Measurements from ENCODE around the gene JAK1. TPM values are rescaled to one million over a fixed set of nuclear protein-coding genes. Genes with fewer than 3 reads are reported as not detected.

The JAK1 gene
- total RNA-seq, 1 experiment from 2014 or later = 130 TPM

DNA sequence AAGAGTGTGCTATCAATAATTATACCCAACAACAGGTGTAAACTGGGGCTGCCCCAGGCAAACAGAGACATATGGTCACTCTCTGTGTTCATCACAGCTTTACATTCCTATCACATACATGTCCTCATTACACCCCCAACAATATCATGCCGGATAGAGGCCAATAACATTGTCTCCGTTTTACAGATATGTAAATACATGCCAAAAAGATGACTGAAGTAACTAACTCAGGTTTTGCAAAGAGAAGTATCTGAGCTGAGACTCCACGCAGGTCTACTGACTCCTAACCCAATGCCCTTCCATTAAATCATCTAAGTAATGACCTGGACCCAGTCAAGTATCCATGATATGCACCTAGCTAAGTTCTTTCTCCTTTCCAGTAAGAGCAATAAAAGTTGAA, 55.0 kb downstream of the JAK1 start:
- TF ChIP-seq, protein P1, sequence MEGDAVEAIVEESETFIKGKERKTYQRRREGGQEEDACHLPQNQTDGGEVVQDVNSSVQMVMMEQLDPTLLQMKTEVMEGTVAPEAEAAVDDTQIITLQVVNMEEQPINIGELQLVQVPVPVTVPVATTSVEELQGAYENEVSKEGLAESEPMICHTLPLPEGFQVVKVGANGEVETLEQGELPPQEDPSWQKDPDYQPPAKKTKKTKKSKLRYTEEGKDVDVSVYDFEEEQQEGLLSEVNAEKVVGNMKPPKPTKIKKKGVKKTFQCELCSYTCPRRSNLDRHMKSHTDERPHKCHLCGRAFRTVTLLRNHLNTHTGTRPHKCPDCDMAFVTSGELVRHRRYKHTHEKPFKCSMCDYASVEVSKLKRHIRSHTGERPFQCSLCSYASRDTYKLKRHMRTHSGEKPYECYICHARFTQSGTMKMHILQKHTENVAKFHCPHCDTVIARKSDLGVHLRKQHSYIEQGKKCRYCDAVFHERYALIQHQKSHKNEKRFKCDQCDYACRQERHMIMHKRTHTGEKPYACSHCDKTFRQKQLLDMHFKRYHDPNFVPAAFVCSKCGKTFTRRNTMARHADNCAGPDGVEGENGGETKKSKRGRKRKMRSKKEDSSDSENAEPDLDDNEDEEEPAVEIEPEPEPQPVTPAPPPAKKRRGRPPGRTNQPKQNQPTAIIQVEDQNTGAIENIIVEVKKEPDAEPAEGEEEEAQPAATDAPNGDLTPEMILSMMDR (IDR thresholded peaks at IDR 0.05; ENCODE audit: unreplicated experiment) = no peak
- CTCF ChIA-PET = interaction anchor here (1.6 kb wide), 1 partner anchor 12 kb away, joined by 4 read pairs; no protein-coding TSS in a partner anchor
- peaks cover 10% of the 10 kb centered on the region for H3K36me3 Mint-ChIP-seq (ENCODE audit: insufficient read depth, unreplicated experiment)
- H3K4me1 Mint-ChIP-seq (ENCODE audit: low read depth, unreplicated experiment) = peaks cover 76% of the 10 kb centered on the region
- no peak overlapping the region for H3K4me3 Mint-ChIP-seq (ENCODE audit: low read depth, unreplicated experiment)
- DNase-seq = no peak
- no TSS peak for BruUV-seq (replicated peaks)
- intact Hi-C loops (cut with micrococcal nuclease; ENCODE audit: unreplicated experiment) = no loop called here
- no peaks in the 10 kb centered on the region for H3K27me3 Mint-ChIP-seq (ENCODE audit: unreplicated experiment)
- no peaks in the 10 kb centered on the region for H3K9me3 Mint-ChIP-seq (ENCODE audit: low read depth, unreplicated experiment)
- peak overlapping the region; percentile 24 for H3K27ac Mint-ChIP-seq (ENCODE audit: unreplicated experiment)

DNA sequence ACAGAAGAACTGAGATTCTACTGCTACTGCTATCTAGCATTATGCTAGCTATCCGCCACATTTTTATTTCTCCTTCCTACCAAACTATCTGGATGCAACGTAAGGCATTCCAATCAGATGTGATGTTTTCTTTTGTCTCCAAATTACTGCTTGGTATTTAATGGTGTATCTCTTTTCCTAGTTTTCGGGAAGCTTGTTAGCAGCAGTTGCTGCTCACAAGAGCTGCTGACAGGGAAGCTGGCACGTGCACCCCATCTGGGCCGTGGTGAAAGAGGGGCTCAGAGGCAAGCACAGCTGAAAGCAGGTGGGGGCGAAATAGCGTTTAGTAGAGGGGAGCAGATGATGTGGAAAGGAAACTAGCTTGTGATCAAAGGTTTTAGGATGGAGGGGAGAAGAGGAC, 57.3 kb downstream of the JAK1 start:
- no peaks in the 10 kb centered on the region for H3K27me3 Mint-ChIP-seq (ENCODE audit: unreplicated experiment)
- H3K27ac Mint-ChIP-seq (ENCODE audit: unreplicated experiment) = no peak overlapping the region
- peaks cover 74% of the 10 kb centered on the region for H3K4me1 Mint-ChIP-seq (ENCODE audit: low read depth, unreplicated experiment)
- no TSS peak for BruUV-seq (replicated peaks)
- peaks cover 3% of the 10 kb centered on the region for H3K36me3 Mint-ChIP-seq (ENCODE audit: insufficient read depth, unreplicated experiment)
- TF ChIP-seq, protein P1 (IDR thresholded peaks at IDR 0.05; ENCODE audit: unreplicated experiment) = no peak
- no peak overlapping the region for H3K4me3 Mint-ChIP-seq (ENCODE audit: low read depth, unreplicated experiment)
- DNase-seq = no peak
- no peaks in the 10 kb centered on the region for H3K9me3 Mint-ChIP-seq (ENCODE audit: low read depth, unreplicated experiment)
- CTCF ChIA-PET = interaction anchor here (0.5 to 2.5 kb wide), 2 partner anchors 11 to 147 kb away, joined by 4 to 8 read pairs; no protein-coding TSS in a partner anchor
- intact Hi-C loops (cut with micrococcal nuclease; ENCODE audit: unreplicated experiment) = no loop called here

DNA sequence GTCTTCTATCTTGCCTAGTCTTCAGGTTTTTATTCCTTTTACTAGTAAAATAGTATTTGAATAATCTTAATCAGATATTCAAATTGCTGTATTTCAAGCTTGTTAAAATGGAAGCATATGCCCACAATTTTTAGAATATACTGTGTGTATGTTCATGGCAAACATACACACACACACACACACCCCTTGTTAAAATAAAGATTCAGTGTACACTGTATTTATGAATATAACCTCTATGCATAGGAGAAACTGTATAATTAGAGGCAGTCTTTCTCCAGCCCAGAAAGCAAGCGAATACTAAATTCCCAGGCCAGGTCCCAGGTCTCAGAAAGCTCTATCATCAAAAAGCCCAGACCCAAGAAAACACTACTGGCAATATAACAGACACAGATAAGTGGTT, 57.8 kb downstream of the JAK1 start:
- no TSS peak for BruUV-seq (replicated peaks)
- H3K4me1 Mint-ChIP-seq (ENCODE audit: low read depth, unreplicated experiment) = peaks cover 70% of the 10 kb centered on the region
- no peaks in the 10 kb centered on the region for H3K27me3 Mint-ChIP-seq (ENCODE audit: unreplicated experiment)
- CTCF ChIA-PET = interaction anchor here (0.5 to 2.5 kb wide), 2 partner anchors 10 to 148 kb away, joined by 4 to 8 read pairs; no protein-coding TSS in a partner anchor
- H3K9me3 Mint-ChIP-seq (ENCODE audit: low read depth, unreplicated experiment) = no peaks in the 10 kb centered on the region
- TF ChIP-seq, protein P1 (IDR thresholded peaks at IDR 0.05; ENCODE audit: unreplicated experiment) = no peak
- intact Hi-C loops (cut with micrococcal nuclease; ENCODE audit: unreplicated experiment) = no loop called here
- no peak overlapping the region for H3K4me3 Mint-ChIP-seq (ENCODE audit: low read depth, unreplicated experiment)
- no peak for DNase-seq
- H3K27ac Mint-ChIP-seq (ENCODE audit: unreplicated experiment) = no peak overlapping the region
- peaks cover 3% of the 10 kb centered on the region for H3K36me3 Mint-ChIP-seq (ENCODE audit: insufficient read depth, unreplicated experiment)

DNA sequence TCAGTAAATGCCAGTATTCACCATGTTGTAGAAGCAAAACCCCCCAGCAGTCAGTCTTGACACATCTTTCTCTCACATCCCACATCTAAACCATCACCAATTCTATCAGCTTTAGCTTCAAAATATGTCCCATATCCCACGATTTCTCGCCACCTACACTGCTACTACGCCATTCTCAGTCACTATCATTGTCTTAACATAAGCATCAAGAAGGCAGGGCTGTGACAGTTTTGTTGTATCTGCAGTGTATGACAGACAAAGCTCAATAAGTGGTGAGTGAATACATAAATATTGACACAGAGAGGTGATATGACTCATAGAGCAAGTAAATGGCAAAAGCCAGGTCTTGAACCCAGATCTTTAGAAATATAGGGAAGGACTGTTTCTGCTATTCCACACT, 59.9 kb downstream of the JAK1 start:
- H3K27me3 Mint-ChIP-seq (ENCODE audit: unreplicated experiment) = no peaks in the 10 kb centered on the region
- H3K4me3 Mint-ChIP-seq (ENCODE audit: low read depth, unreplicated experiment) = peak overlapping the region; percentile 4
- CTCF ChIA-PET = interaction anchor here (0.7 to 2.1 kb wide), 2 partner anchors 12 to 1132 kb away, joined by 4 to 5 read pairs; no protein-coding TSS in a partner anchor
- peak overlapping the region; percentile 1 for H3K27ac Mint-ChIP-seq (ENCODE audit: unreplicated experiment)
- no TSS peak for BruUV-seq (replicated peaks)
- intact Hi-C loops (cut with micrococcal nuclease; ENCODE audit: unreplicated experiment) = no loop called here
- H3K36me3 Mint-ChIP-seq (ENCODE audit: insufficient read depth, unreplicated experiment) = peaks cover 6% of the 10 kb centered on the region
- H3K4me1 Mint-ChIP-seq (ENCODE audit: low read depth, unreplicated experiment) = peaks cover 66% of the 10 kb centered on the region
- TF ChIP-seq, protein P1 (IDR thresholded peaks at IDR 0.05; ENCODE audit: unreplicated experiment) = no peak
- no peak for DNase-seq
- no peaks in the 10 kb centered on the region for H3K9me3 Mint-ChIP-seq (ENCODE audit: low read depth, unreplicated experiment)
